Chondrocyte (in vitro differentiated cells): ENCODE data around the gene PRDM10. TPM values are rescaled to one million over a fixed set of nuclear protein-coding genes. Genes with fewer than 3 reads are reported as not detected.

Source experiments
- DNase-seq: peaks from one replicate; pipeline ENCODE4 v3.0.0; 2021; ENCODE audit warnings: mixed read lengths, low spot score
- H3K27ac Mint-ChIP-seq: one replicate; pipeline ENCODE4 v1.8.0; 2021; ENCODE audit warnings: mild to moderate bottlenecking, moderate library complexity, mixed read lengths; ENCODE audit not compliant: unreplicated experiment
- H3K27me3 Mint-ChIP-seq: 2 replicates; pipeline ENCODE4 v1.8.0; 2021; ENCODE audit warnings: low read depth, mixed read lengths
- H3K36me3 Mint-ChIP-seq: 2 replicates; pipeline ENCODE4 v1.8.0; 2021; ENCODE audit warnings: low read depth, mixed read lengths
- H3K4me1 Mint-ChIP-seq: 2 replicates; pipeline ENCODE4 v1.8.0; 2021; ENCODE audit warnings: low read depth, mild to moderate bottlenecking, mixed read lengths
- H3K4me3 Mint-ChIP-seq: one replicate; pipeline ENCODE4 v1.8.0; 2021; ENCODE audit warnings: mild to moderate bottlenecking, moderate library complexity, mixed read lengths; ENCODE audit not compliant: unreplicated experiment
- H3K9me3 Mint-ChIP-seq: 2 replicates; pipeline ENCODE4 v1.8.0; 2021; ENCODE audit warnings: low read depth, mixed read lengths
- CTCF ChIP-seq: fragments of 200-600 bp; sonication (generic); IDR thresholded peaks from 2 replicates; pipeline ENCODE4 v1.5.0; 2021; ENCODE audit warnings: antibody characterized with exemption, mild to moderate bottlenecking, moderate library complexity
- total RNA-seq: library from RNA; stranded (reverse); gene quantifications from 3 replicates; pipeline ENCODE4 v1.2.1, GENCODE V29; 2021

Gene PRDM10
- total RNA-seq, 1 donor from 2014 or later = 8.2 TPM

GRCh38 chr11:129951201-129951865 lies 51.3 kb downstream of the PRDM10 start:
- Mint-ChIP-seq H3K36me3 (peaks cover 10% of the 10 kb centered on the region), H3K27me3 (no peaks in the 10 kb centered on the region), H3K4me1 (peaks cover 9% of the 10 kb centered on the region), H3K4me3 (no peak overlapping the region), H3K27ac (no peak overlapping the region), H3K9me3 (no peaks in the 10 kb centered on the region)
- DNase-seq = no peak
- TF ChIP-seq CTCF = no peak

- Mint-ChIP-seq H3K4me1 (peaks cover 9% of the 10 kb centered on the region), H3K27ac (no peak overlapping the region), H3K9me3 (no peaks in the 10 kb centered on the region), H3K4me3 (no peak overlapping the region), H3K27me3 (no peaks in the 10 kb centered on the region), H3K36me3 (peaks cover 15% of the 10 kb centered on the region)
- DNase-seq = no peak
- TF ChIP-seq CTCF = no peak
Measured at GRCh38 chr11:129950101-129951091, 52.2 kb downstream of the PRDM10 start.

- Mint-ChIP-seq H3K27ac (no peak overlapping the region), H3K4me3 (no peak overlapping the region), H3K4me1 (peaks cover 9% of the 10 kb centered on the region), H3K27me3 (no peaks in the 10 kb centered on the region), H3K9me3 (no peaks in the 10 kb centered on the region), H3K36me3 (peaks cover 14% of the 10 kb centered on the region)
- no peak for TF ChIP-seq CTCF
- DNase-seq = no peak
Measured at GRCh38 chr11:129948926-129949466, 53.6 kb downstream of the PRDM10 start.

GRCh38 chr11:129947474-129947873 lies 55.2 kb downstream of the PRDM10 start:
- Mint-ChIP-seq H3K4me3 (no peak overlapping the region), H3K9me3 (no peaks in the 10 kb centered on the region), H3K4me1 (peaks cover 9% of the 10 kb centered on the region), H3K27ac (no peak overlapping the region), H3K27me3 (no peaks in the 10 kb centered on the region), H3K36me3 (peaks cover 14% of the 10 kb centered on the region)
- no peak for DNase-seq
- no peak for TF ChIP-seq CTCF

GRCh38 chr11:129946965-129947364 lies 55.7 kb downstream of the PRDM10 start:
- H3K36me3 Mint-ChIP-seq = peaks cover 14% of the 10 kb centered on the region
- no peaks in the 10 kb centered on the region for H3K9me3 Mint-ChIP-seq
- H3K4me3 Mint-ChIP-seq = no peak overlapping the region
- TF ChIP-seq CTCF = no peak
- peaks cover 9% of the 10 kb centered on the region for H3K4me1 Mint-ChIP-seq
- H3K27ac Mint-ChIP-seq = no peak overlapping the region
- H3K27me3 Mint-ChIP-seq = no peaks in the 10 kb centered on the region
- no peak for DNase-seq
